Measurements from ENCODE around the gene ARGLU1. TPM values are rescaled to one million over a fixed set of nuclear protein-coding genes. Genes with fewer than 3 reads are reported as not detected.

The ARGLU1 gene
- total and polyA plus RNA-seq, 10 donors = 99.5 to 204 (median 135) TPM

- H3K27ac ChIP-seq = no peak overlapping the region
- 79 to 89% (median 82%) methylated on average over 15 of the region's 15 CpGs for WGBS, 5 donors
- H3K4me1 ChIP-seq = no peaks in the 10 kb centered on the region
- TF ChIP-seq, protein P1, sequence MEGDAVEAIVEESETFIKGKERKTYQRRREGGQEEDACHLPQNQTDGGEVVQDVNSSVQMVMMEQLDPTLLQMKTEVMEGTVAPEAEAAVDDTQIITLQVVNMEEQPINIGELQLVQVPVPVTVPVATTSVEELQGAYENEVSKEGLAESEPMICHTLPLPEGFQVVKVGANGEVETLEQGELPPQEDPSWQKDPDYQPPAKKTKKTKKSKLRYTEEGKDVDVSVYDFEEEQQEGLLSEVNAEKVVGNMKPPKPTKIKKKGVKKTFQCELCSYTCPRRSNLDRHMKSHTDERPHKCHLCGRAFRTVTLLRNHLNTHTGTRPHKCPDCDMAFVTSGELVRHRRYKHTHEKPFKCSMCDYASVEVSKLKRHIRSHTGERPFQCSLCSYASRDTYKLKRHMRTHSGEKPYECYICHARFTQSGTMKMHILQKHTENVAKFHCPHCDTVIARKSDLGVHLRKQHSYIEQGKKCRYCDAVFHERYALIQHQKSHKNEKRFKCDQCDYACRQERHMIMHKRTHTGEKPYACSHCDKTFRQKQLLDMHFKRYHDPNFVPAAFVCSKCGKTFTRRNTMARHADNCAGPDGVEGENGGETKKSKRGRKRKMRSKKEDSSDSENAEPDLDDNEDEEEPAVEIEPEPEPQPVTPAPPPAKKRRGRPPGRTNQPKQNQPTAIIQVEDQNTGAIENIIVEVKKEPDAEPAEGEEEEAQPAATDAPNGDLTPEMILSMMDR (IDR thresholded peaks at IDR 0.05 in 8 of 11, conservative IDR thresholded peaks at IDR 0.05 in 3 of 11) = no peak
- TF ChIP-seq POLR2AphosphoS5 (IDR thresholded peaks at IDR 0.05) (no peak), POLR2A (IDR thresholded peaks at IDR 0.05) (no peak)
- H3K9me3 ChIP-seq = no peaks in the 10 kb centered on the region
- H3K27me3 ChIP-seq (replicated peaks in 1 of 7) = peaks cover 0 to 5% (median 0%) of the 10 kb centered on the region in 7 donors
- DNase-seq = no peak
- no peaks in the 10 kb centered on the region for H3K36me3 ChIP-seq
- no peak overlapping the region for H3K4me3 ChIP-seq
- intact Hi-C loops (cut with DNase I; ENCODE audit: low total_unique reads) = no loop called here
These were observed 52.9 kb downstream of the ARGLU1 start for GRCh38 chr13:106514928-106515634.

DNA sequence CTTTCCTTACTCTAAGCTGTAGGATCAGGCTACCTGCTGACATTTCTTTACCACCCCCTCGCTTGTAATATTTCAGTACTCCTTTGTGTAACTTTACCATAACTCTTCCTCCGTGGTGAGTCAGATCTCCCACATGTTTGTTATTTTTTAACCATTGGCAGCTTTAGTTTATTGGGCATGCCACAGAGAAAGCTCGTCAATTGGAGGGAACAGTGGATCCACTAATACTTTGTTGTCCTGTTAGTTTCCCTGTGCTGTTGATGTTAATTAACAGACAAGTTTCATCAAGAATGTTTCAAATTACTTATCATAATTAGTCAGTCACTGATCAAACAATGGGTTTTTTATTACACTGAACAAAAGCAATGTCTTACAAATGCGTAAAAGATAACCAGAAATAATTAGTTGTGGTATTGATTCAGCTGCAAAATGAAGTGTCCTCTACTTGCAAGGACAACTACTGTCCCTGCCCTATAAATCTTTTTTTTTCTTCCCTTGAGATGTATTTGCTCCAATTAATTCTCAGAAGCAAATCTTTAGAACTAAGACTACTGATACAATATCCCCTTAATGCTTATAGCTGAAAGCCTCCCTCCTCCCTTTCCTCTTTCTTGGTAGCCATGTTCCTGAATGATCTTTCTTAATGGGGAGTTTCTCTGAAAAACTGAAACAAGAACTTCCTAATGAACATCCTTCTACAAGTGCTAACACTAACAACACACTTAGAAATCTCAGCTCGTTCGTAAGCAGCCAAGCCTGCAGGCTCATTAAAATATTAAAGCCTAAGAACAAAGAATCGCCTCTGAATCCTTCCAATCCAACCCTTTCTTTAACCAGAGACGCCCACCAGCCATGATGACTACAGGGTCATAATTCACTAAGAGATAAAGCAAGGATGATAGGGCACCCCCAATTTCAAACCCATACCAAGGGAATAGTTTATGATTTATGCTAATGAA, 54.6 kb downstream of the ARGLU1 start:
- H3K27ac ChIP-seq = no peak overlapping the region
- H3K9me3 ChIP-seq = no peaks in the 10 kb centered on the region
- intact Hi-C loops (cut with DNase I; ENCODE audit: low total_unique reads) = no loop called here
- WGBS, 5 donors = 77 to 85% (median 78%) methylated on average over 8 of the region's 8 CpGs
- DNase-seq = no peak
- H3K27me3 ChIP-seq (replicated peaks in 1 of 7) = peaks cover 0 to 5% (median 0%) of the 10 kb centered on the region in 7 donors
- H3K36me3 ChIP-seq = no peaks in the 10 kb centered on the region
- no peak overlapping the region for H3K4me3 ChIP-seq
- peaks cover 0 to under 1% (median 0%) of the 10 kb centered on the region in 6 donors for H3K4me1 ChIP-seq
- TF ChIP-seq, protein P1 (IDR thresholded peaks at IDR 0.05 in 8 of 11, conservative IDR thresholded peaks at IDR 0.05 in 3 of 11) = no peak
- TF ChIP-seq POLR2A (IDR thresholded peaks at IDR 0.05) = no peak
- TF ChIP-seq POLR2AphosphoS5 (IDR thresholded peaks at IDR 0.05) = no peak

GRCh38 chr13:106507560-106508274, 60.2 kb downstream of the ARGLU1 start:
- no peak for DNase-seq
- Histone ChIP-seq H3K9me3 (no peaks in the 10 kb centered on the region), H3K36me3 (no peaks in the 10 kb centered on the region), H3K27me3 (replicated peaks in 1 of 7) (peaks cover 0 to 3% (median 0%) of the 10 kb centered on the region in 7 donors), H3K27ac (no peak overlapping the region), H3K4me1 (peaks cover 0 to 7% (median 0%) of the 10 kb centered on the region in 6 donors), H3K4me3 (no peak overlapping the region)
- 36 to 62% (median 52%) methylated on average over 11 of the region's 11 CpGs for WGBS, 5 donors
- TF ChIP-seq, protein P1 (IDR thresholded peaks at IDR 0.05 in 8 of 11, conservative IDR thresholded peaks at IDR 0.05 in 3 of 11) = no peak
- TF ChIP-seq POLR2A (IDR thresholded peaks at IDR 0.05) (no peak), POLR2AphosphoS5 (IDR thresholded peaks at IDR 0.05) (no peak)
- intact Hi-C loops (cut with DNase I; ENCODE audit: low total_unique reads) = no loop called here
